Epithelial cell of esophagus (primary cell): ENCODE results near the gene KBTBD13.

ENCODE experiments used
- DNase-seq: peaks from one replicate; pipeline ENCODE4 v3.0.0; 2010; ENCODE audit warnings: low read depth
- H3K4me3 ChIP-seq: 2 replicates; pipeline ENCODE4 v1.5.1; 2011; ENCODE audit warnings: mild to moderate bottlenecking, low read length, control low read depth
- TF ChIP-seq, protein P1 (sequence below): IDR thresholded peaks from 2 replicates; pipeline ENCODE4 v1.5.1; 2011; ENCODE audit warnings: low read depth, mild to moderate bottlenecking, low read length, control low read depth, inconsistent platforms; ENCODE audit not compliant: insufficient read depth; ENCODE audit errors: missing control alignments

Gene KBTBD13

DNA sequence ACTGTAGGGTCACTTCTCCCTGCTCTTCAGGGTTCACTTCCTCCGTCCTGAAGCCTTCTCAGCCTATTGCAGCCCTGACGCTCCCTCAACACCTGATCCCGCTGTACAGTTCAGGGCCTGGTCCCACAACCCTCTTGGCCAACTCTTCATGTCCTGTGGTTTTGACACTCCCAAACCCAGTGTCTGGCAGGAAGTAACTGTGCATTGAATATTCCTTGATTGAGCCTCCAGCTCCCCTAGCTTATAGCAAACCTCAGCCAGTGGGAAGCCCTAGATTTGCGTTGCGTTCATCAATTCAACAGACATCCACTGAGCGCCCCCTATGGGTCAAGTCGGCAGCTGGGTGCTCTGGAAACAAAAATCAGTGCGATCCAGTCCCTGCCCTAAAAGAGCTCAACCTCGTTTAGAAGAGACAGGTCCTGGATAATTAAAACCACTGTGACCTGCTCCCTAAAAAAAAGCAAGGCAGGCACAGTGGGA is 24.9 kb downstream of the KBTBD13 start:
- TF ChIP-seq, protein P1, sequence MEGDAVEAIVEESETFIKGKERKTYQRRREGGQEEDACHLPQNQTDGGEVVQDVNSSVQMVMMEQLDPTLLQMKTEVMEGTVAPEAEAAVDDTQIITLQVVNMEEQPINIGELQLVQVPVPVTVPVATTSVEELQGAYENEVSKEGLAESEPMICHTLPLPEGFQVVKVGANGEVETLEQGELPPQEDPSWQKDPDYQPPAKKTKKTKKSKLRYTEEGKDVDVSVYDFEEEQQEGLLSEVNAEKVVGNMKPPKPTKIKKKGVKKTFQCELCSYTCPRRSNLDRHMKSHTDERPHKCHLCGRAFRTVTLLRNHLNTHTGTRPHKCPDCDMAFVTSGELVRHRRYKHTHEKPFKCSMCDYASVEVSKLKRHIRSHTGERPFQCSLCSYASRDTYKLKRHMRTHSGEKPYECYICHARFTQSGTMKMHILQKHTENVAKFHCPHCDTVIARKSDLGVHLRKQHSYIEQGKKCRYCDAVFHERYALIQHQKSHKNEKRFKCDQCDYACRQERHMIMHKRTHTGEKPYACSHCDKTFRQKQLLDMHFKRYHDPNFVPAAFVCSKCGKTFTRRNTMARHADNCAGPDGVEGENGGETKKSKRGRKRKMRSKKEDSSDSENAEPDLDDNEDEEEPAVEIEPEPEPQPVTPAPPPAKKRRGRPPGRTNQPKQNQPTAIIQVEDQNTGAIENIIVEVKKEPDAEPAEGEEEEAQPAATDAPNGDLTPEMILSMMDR = peak; percentile 80

DNA sequence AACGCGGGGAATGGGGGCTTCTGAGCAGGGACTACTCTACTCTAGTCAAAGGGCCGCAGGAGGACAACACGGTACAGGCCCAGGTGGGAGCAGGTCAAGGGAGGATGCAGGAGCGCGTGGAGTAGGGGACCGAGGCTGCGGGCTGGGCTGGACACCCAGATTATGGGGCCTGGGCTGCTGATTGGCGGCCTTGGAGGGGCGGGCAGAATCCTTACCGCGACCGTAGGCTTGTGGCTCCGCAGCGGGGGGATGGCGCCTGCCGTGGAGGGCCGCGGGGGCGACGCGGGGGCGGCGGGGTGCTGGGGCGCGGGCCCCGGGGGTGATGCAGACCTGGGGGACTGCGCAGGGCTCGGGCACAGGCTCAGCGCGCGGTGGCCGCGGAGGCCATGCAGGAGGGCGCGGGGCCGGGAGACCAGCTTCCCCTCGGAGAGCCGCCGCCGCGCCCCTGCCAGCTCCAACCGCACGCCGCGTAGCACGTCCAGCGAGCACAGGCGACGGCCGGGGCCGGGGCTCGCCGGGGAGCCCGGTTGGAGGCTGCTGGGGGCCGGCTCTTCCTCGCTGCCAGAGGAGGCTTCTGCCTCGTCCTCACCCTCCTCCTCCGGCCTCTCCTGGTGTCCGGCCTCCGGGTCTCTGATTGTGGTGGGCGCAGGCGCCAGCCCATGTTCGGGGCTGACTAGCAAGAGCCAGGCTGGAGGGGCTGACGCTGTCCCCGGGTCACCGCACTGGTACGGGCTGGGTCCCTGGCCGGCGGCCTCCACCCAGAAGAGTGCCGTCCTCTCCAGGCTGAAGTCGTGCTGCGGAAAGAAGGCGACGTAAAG is 25.6 kb downstream of the KBTBD13 start:
- no peak for DNase-seq
- TF ChIP-seq, protein P1 = no peak
- no peak overlapping the region for H3K4me3 ChIP-seq

More for the DNA sequence above, 24.9 kb downstream of the KBTBD13 start:
- DNase-seq = peak; percentile 69
- no peak overlapping the region for H3K4me3 ChIP-seq

DNA sequence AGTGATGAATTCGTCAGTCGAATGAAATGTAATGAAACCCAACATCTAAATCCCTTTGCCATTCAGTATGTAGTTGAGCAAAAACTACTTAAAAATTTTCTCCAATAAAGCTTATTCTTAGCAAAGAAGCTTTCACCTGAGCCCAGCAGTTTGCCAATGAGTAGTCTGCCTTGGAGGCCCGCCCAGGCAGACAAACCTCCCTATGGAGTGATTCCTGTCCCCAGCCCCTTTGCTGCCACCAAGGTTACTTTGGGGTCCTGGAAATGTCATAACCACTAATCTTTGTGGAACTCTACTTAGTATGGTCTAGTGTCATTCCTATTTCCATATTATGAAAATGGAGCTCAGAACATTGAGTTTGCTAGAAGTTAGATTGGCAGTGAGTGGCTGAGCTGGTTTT is 26.4 kb downstream of the KBTBD13 start:
- no peak for DNase-seq
- TF ChIP-seq, protein P1 = no peak
- H3K4me3 ChIP-seq = no peak overlapping the region

DNA sequence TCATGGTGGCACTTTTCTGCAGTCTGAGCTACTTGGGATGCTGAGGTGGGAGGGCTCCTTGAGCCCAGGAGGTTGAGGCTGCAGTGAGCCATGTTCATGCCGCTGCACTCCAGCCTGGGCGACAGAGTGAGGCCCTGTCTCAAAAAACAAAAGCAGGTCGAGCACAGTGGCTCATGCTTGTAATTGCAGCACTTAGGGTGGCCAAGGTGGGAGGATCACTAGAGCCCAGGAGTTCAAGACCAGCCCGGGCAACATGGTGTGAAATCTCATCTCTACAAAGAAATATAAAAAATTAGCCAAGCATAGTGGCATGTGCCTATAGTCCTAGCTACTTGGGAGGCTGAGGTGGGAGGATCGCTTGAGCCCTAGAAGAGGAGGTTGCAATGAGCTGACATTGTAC is 28.5 kb downstream of the KBTBD13 start:
- TF ChIP-seq, protein P1 = no peak
- no peak overlapping the region for H3K4me3 ChIP-seq
- no peak for DNase-seq

DNA sequence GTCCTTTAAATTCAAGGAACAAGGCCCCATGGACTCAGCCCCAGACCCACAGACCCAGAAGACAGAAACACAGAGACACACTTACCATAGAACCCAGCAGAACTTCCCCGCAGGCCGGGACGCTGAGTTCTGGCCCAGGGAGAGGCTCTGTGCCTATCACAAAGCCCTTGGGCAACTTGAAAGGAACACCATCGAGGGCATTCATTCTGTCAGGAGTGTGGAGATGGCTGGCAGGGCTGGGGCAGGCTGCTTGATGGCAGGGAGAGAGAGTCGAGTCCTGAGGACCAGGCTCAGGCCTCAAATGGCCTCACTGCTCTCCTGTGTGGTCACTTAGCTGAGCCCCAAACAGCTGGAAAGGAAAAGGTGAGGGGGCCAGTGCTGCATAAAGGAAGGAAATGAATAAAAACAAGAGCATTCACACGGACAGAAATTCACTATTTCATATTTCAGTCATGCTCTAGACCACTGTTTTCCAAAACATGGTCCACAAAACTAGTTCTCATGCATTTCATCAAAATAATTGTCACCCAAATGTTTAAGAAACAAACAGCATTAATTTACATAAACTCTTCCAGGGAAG is 29.6 kb downstream of the KBTBD13 start:
- no peak for DNase-seq
- H3K4me3 ChIP-seq = no peak overlapping the region
- TF ChIP-seq, protein P1 = no peak

DNA sequence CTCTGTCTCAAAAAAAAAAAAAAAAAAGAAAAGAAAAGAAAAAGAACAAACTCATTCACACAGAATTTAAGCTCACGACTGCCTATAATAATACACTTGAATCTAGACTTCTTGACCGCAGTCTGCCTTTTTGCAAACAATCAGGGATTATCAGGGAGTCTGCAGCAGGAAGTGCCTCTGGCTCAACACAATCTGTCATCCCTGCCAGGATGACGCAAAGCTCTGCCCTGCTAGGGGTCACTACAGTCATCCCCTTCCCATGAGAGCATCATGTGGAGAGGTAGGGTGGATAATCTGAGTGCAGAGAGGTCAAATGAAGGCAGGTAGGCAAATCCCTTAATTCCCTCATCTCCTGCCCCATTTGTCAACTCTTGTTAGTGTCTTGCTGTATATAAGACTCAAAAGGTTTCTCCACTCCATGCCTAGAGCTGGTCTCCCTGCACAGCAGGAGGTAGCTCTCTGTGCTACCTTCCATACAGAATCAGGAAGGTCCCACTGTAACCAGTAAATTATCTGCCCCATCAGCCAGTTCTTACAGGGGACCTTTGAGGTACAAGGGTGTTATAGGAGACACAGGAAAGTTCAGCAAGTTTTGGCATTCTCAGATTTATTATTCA is 34.2 kb downstream of the KBTBD13 start:
- peak; percentile 76 for DNase-seq
- TF ChIP-seq, protein P1 = no peak
- no peak overlapping the region for H3K4me3 ChIP-seq
